T follicular helper cell (primary cell): ENCODE data around the gene OR5AR1.
"Not testable (repeated sequence)": the region's sequence is repeated elsewhere in the genome, so short reads cannot be mapped to it uniquely, and the experiment has no call there.

Source experiments
- DNase-seq: peaks from one replicate; pipeline ENCODE4 v3.0.0-alpha.2; 2020; ENCODE audit warnings: low read depth
- total RNA-seq, 2 experiments: gene quantifications; one replicate each; lab custom pipeline; 2026; lab: John Stamatoyannopoulos, UW

Gene OR5AR1
- 0 reads per million in 2 experiments for total RNA-seq

DNA sequence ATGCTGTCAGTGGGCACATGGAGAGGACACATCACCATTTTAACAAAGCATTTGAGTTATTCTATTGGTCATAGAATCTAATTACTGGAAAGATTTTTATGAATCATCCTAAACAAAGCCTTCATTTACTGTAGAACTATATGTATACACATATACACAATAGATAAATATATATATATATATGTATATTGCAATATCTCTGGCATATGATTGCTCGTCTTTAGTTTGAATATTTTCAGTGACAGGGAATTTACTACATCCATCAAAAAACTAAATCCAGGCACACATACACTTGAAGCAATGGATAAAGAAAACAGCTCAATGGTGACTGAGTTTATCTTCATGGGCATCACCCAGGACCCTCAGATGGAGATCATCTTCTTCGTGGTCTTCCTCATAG, at the start of gene OR5AR1:
TSS of gene OR5AR1 (plus strand) at position 301 of the 400 bp plus-strand sequence. CDS start at position 301, 0 bp downstream.
- DNase-seq: no peak

DNA sequence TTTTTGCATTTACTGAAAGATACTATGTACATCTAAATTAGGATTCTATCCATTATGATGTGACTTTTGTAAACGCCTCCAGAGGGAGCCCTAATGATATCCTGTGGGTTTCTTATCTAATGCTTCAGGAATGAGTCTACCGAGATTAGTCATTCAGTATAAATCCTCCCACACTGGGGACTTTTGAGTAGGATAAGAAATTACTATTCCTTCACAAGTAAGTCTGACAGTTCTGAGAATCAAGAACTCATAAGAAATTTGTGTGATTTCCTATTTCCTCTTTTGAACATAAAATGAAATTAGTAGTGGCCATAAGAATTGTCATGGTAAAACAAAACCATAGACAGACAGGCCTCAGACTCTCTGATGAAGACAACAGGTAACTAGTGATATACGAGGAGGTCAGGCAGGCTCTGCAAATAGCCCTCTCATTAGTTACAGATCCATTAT, 38.8 kb upstream of the OR5AR1 start:
- DNase-seq: no peak

GRCh38 chr11:56625946-56626345, 37.5 kb upstream of the OR5AR1 start:
- DNase-seq: no peak

DNA sequence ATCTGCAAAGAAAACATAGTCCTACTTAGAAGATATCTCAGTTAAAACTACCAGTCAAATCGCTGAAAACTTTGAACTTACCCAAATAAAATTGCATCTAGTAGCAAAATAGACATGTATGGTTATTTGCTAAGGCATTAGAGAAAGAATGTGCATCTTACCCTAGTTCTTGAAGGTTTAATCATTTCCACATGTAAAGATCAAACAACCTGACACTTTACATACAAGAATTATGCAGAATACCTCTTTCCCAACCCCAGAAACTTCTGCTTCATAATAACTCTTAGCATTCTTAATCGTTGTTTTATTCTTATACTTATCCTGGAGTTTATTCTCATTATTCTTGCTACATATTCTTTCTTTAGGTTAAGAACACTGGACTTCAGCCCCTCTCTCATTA, 31.2 kb upstream of the OR5AR1 start:
- no peak for DNase-seq

- DNase-seq: no peak
These were observed 26.6 kb upstream of the OR5AR1 start for GRCh38 chr11:56636861-56637260.

GRCh38 chr11:56637500-56637899, 26.0 kb upstream of the OR5AR1 start:
- no peak for DNase-seq

DNA sequence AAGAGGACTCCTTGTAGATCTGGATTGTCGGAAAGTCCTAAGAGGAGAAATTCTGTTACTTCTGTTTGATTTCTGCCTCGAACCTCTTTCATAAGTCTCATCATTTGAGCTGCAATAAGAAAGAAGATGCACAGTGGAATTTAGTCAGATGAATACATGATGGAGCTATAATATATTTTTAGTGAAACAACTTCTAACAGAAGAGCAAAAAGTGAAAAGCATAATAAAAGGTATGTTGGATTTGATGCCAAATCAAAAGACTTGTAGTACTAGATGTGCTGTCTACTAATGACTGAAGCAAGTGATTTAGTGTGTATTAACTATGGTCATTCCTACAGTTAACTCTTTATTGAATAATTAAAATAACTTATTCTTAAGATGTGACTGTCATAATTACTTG, 21.1 kb upstream of the OR5AR1 start, which contains the start of gene OR5AP2:
TSS of gene OR5AP2 (minus strand) at position 101 of the 400 bp plus-strand sequence. CDS start at position 101, 0 bp downstream.
- DNase-seq: no peak

- DNase-seq: no peak
These were observed 3.7 kb upstream of the OR5AR1 start for GRCh38 chr11:56659755-56660154.

- no peak for DNase-seq
These were observed 7.5 kb downstream of the OR5AR1 start for GRCh38 chr11:56670984-56671383.

DNA sequence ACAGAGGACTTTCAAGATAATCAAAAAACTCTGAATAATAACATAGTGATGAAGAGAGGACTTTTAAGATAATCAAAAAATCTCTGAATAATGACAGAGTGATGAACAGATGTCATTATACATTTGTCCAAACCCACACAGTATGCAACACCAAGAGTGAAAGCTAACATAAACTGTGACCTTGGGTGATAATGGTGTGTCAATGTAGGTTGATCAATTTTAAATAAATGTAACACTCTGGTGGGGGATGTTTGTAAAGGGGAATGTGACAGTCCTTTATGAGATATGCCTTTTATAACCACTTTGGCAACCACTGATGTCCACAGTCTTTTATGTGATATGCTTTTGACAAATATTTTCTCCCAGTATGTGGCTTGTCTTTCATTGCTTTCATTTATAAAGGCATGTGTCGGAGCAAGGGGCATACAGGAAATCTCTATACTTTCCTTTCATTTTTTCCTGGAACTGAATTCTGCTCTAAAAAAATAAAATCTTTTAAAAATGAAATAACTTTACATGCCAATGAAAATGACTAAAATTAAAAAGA, 25.1 kb downstream of the OR5AR1 start:
- DNase-seq: no peak

GRCh38 chr11:56691179-56691578, 27.7 kb downstream of the OR5AR1 start:
- not testable (repeated sequence) for DNase-seq

DNA sequence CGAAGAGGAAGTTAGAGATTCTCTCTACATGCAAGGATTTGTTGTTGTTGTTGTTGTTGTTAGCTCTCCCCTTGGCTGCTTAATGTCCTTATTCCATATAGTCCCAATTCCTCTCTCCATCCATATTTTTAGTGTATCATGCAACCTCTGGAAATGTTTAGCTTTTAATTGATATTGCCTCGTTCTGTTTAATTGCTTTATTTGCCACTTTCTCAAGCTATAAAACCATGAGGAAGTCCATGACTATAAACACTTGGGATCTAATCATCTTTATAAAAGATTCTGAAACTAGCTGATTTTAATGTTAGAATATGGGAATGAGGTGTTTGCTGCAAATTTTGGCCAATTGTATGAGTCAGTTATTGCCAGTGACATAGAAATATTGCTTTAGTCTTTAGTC, 29.9 kb downstream of the OR5AR1 start:
- DNase-seq: no peak

DNA sequence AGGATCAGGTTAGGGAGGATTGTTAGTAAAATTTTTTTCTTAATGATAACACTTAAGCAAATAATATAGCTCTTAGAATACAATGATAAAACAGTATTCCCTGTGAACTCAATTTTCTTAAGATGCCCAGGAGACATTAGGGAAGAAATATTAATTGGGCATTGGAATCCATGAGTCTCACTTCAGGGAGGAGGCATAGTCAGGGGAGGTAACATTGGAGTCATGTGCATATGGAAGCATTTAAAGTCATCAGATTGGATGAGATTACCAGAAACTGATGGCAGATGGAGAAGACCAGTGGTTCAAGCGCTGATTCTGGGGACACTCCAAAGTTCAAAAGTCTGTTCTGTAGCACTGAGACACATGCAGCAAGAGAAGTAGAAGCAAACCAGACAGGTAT, 35.3 kb downstream of the OR5AR1 start, which contains the start of gene OR9G1:
TSS of gene OR9G1 (plus strand) at position 301 of the 400 bp plus-strand sequence. CDS start 1,293 bp downstream, outside the sequence.
- DNase-seq: no peak

- no peak for DNase-seq
These were observed 36.9 kb downstream of the OR5AR1 start for GRCh38 chr11:56700242-56700913.

DNA sequence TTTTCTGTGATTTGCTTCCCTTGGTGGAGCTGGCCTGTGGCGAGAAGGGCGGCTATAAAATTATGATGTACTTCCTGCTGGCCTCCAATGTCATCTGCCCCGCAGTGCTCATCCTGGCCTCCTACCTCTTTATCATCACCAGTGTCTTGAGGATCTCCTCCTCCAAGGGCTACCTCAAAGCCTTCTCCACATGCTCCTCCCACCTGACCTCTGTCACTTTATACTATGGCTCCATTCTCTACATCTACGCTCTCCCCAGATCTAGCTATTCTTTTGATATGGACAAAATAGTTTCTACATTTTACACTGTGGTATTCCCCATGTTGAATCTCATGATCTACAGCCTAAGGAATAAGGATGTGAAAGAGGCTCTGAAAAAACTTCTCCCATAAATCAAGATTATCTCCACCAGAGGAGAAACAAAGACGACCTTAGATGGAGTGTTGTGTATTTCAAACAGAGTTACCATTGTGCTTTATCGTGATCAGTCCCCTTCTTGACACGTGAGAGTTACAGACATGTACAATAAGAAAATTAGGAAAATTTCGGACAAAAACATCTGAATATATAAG, 37.5 kb downstream of the OR5AR1 start:
- no peak for DNase-seq

DNA sequence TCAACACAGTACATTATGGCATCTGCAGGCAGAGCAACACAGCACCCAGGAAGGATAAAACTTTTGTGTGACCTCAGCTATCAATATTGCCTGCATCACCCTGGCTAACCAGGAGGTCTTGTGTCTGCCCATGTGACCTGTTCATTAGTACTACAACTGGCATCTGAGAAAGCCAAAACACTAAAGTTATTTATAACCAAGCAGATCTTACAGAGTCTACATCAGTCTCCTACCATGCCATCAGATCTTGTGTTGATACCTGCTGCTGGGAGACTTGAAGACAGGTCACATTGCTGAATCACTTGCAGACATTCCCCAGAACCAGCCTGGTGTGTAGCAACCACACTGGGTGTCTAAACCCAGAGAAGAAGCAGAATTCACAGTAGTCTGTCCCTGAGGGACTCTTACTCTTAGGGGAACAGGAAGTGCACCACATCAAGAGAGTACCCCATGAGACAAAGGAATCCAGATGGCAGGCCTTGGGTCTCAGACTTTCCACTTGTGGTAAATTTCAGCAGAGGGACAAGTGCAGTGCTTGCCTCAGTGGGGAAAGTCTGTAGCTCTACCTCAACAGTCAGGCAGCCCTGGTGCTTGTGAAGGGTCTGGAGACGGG, 42.4 kb downstream of the OR5AR1 start:
- no peak for DNase-seq

- DNase-seq: no peak
These were observed 43.0 kb downstream of the OR5AR1 start for GRCh38 chr11:56706486-56706885.

GRCh38 chr11:56714206-56714605, 50.7 kb downstream of the OR5AR1 start:
- no peak for DNase-seq
